NCI-H526 (cell line): ENCODE results near the gene TTLL8.
A peak's percentile ranks its signal among the peaks of the same experiment; 100 is the strongest.

Experiments used
- DNase-seq, 2 experiments: peaks; one replicate each; lab custom pipeline; 2025; lab: John Stamatoyannopoulos, UW

The TTLL8 gene

GRCh38 chr22:50061141-50061823, 3.2 kb upstream of the TTLL8 start:
- DNase-seq = no peak

- no peak for DNase-seq
Observed at GRCh38 chr22:50060441-50061140, 2.5 kb upstream of the TTLL8 start.

GRCh38 chr22:50059881-50060262, 1.8 kb upstream of the TTLL8 start:
- DNase-seq = no peak

GRCh38 chr22:50058906-50059880, 1.1 kb upstream of the TTLL8 start:
- DNase-seq = peak in 1 of 2 experiments; percentile 33

- DNase-seq = no peak
Observed at GRCh38 chr22:50057278-50058060, 629 bp downstream of the TTLL8 start.

- DNase-seq = no peak
Observed at GRCh38 chr22:50056214-50056972, 1.7 kb downstream of the TTLL8 start.

GRCh38 chr22:50053861-50054260, 4.2 kb downstream of the TTLL8 start:
- peak in 1 of 2 experiments; percentile 20 for DNase-seq

GRCh38 chr22:50051930-50052329, 6.2 kb downstream of the TTLL8 start:
- no peak for DNase-seq

- DNase-seq = no peak
Observed at GRCh38 chr22:50049299-50050195, 8.6 kb downstream of the TTLL8 start.

- DNase-seq = no peak
Observed at GRCh38 chr22:50048836-50049235, 9.3 kb downstream of the TTLL8 start.

GRCh38 chr22:50048061-50048765, 9.9 kb downstream of the TTLL8 start:
- no peak for DNase-seq

- no peak for DNase-seq
Observed at GRCh38 chr22:50047346-50047745, 10.8 kb downstream of the TTLL8 start.

- no peak for DNase-seq
Observed at GRCh38 chr22:50046481-50047245, 11.4 kb downstream of the TTLL8 start.

- no peak for DNase-seq
Observed at GRCh38 chr22:50046019-50046415, 12.1 kb downstream of the TTLL8 start.

- no peak for DNase-seq
Observed at GRCh38 chr22:50045211-50046018, 12.7 kb downstream of the TTLL8 start.

- no peak for DNase-seq
Observed at GRCh38 chr22:50044485-50045118, 13.5 kb downstream of the TTLL8 start.
